GM12891 (cell line): ENCODE results near the gene FES.

ENCODE experiments used
- POLR2A ChIP-seq: IDR thresholded peaks from 2 replicates; pipeline ENCODE4 v1.6.1; 2011; ENCODE audit warnings: low read depth, low read length, control low read depth
- POLR2AphosphoS5 ChIP-seq: IDR thresholded peaks from 2 replicates; pipeline ENCODE4 v1.6.1; 2011; ENCODE audit warnings: low read depth, low read length, control low read depth
- SPI1 ChIP-seq: IDR thresholded peaks from 2 replicates; pipeline ENCODE4 v1.6.1; 2011; ENCODE audit warnings: low read depth, low read length, control low read depth
- TAF1 ChIP-seq: IDR thresholded peaks from 2 replicates; pipeline ENCODE4 v1.6.1; 2011; ENCODE audit warnings: low read depth, low read length, control low read depth

DNA sequence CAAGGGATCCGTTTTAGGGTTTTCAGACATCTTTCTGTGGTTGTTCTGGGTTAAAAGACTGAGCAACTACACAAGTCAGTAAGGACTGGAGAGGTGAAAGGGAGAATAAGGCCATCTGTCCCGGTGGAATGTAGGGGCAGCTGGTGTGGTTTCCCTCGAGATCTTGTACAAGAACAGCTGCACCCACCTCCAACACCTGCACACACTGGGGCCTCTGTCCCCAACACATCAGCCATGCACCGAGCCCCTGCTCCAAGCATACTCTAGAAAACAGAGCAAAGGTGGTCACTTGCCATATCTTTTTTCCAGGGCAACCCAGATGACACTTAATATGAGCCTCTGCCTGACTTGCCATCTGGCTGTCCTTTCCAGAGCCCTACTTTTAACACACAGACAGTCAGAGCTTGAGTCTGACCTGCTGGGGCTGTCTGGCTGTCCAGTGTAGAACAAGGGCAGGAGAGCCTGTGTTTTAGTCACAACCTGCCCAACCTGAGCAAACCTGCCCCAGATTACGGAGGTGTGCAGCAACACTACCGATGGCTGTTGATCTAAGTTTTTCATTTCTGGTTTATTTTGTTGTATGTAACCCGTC, 31.0 kb downstream of the FES start:
- TF ChIP-seq POLR2A (no peak), POLR2AphosphoS5 (no peak), TAF1 (no peak), SPI1 (no peak)
